H9 (cell line): ENCODE measurements around the gene BORA. TPM values are rescaled to one million over a fixed set of nuclear protein-coding genes. Genes with fewer than 3 reads are reported as not detected.

ENCODE experiments used
- DNase-seq: peaks from one replicate; pipeline ENCODE4 v3.0.0-alpha.2; 2017
- H2AFZ ChIP-seq: one replicate; pipeline ENCODE4 v1.6.1; 2013; ENCODE audit warnings: mild to moderate bottlenecking, low read length, control low read depth, moderate library complexity
- H2AK5ac ChIP-seq: 2 replicates; pipeline ENCODE4 v1.6.1; 2013; ENCODE audit warnings: low read length, control low read depth, mixed read lengths; ENCODE audit not compliant: insufficient read length
- H2BK120ac ChIP-seq: one replicate; pipeline ENCODE4 v1.6.1; 2013; ENCODE audit warnings: low read depth, mild to moderate bottlenecking, low read length, control low read depth, inconsistent platforms; ENCODE audit not compliant: poor library complexity, severe bottlenecking
- H2BK12ac ChIP-seq: 2 replicates; pipeline ENCODE4 v1.6.1; 2013; ENCODE audit warnings: low read length, control low read depth, mixed read lengths, low read depth; ENCODE audit not compliant: insufficient read length
- H2BK15ac ChIP-seq: 2 replicates; pipeline ENCODE4 v1.6.1; 2013; ENCODE audit warnings: low read depth, low read length, control low read depth
- H2BK20ac ChIP-seq: one replicate; pipeline ENCODE4 v1.6.1; 2013; ENCODE audit warnings: low read depth, mild to moderate bottlenecking, low read length, control low read depth, inconsistent platforms; ENCODE audit not compliant: poor library complexity, severe bottlenecking
- H2BK5ac ChIP-seq: 2 replicates; pipeline ENCODE4 v1.6.1; 2013; ENCODE audit warnings: low read length, control low read depth, mixed read lengths; ENCODE audit not compliant: insufficient read length
- H3K14ac ChIP-seq: 2 replicates; pipeline ENCODE4 v1.6.1; 2013; ENCODE audit warnings: low read length, control low read depth; ENCODE audit not compliant: insufficient read depth
- H3K18ac ChIP-seq: 2 replicates; pipeline ENCODE4 v1.6.1; 2013; ENCODE audit warnings: low read depth, mild to moderate bottlenecking, mixed read lengths, low read length, control low read depth; ENCODE audit not compliant: insufficient read length
- H3K23ac ChIP-seq: 2 replicates; pipeline ENCODE4 v1.6.1; 2013; ENCODE audit warnings: low read length, control low read depth, mixed read lengths, low read depth; ENCODE audit not compliant: insufficient read length
- H3K23me2 ChIP-seq: 2 replicates; pipeline ENCODE4 v1.6.1; 2013; ENCODE audit warnings: low read depth, mild to moderate bottlenecking, mixed read lengths, low read length, control low read depth; ENCODE audit not compliant: insufficient read length, poor library complexity, severe bottlenecking
- H3K27ac ChIP-seq: 2 replicates; pipeline ENCODE4 v1.5.1; 2013; ENCODE audit warnings: low read length, control low read depth, mixed read lengths, low read depth; ENCODE audit not compliant: insufficient read length
- H3K27me3 ChIP-seq: 2 replicates; pipeline ENCODE4 v1.6.1; 2013; ENCODE audit warnings: low read length, control low read depth, inconsistent platforms; ENCODE audit not compliant: insufficient read depth
- H3K4ac ChIP-seq: 2 replicates; pipeline ENCODE4 v1.6.1; 2013; ENCODE audit warnings: low read depth, mild to moderate bottlenecking, control low read depth, inconsistent platforms, low read length, moderate library complexity
- H3K4me1 ChIP-seq: 2 replicates; pipeline ENCODE4 v1.6.1; 2013; ENCODE audit warnings: low read length, control low read depth, inconsistent platforms; ENCODE audit not compliant: insufficient read depth
- H3K4me2 ChIP-seq: 2 replicates; pipeline ENCODE4 v1.6.1; 2013; ENCODE audit warnings: low read length, control low read depth, mixed read lengths; ENCODE audit not compliant: insufficient read length, insufficient read depth
- H3K56ac ChIP-seq: 2 replicates; pipeline ENCODE4 v1.6.1; 2013; ENCODE audit warnings: low read depth, mild to moderate bottlenecking, mixed read lengths, low read length, control low read depth; ENCODE audit not compliant: insufficient read length
- H3K79me1 ChIP-seq: 2 replicates; pipeline ENCODE4 v1.6.1; 2013; ENCODE audit warnings: low read depth, mild to moderate bottlenecking, moderate library complexity, low read length, control low read depth, inconsistent platforms; ENCODE audit not compliant: insufficient read depth, poor library complexity, severe bottlenecking
- H3K79me2 ChIP-seq: 2 replicates; pipeline ENCODE4 v1.6.1; 2013; ENCODE audit warnings: low read length, control low read depth, inconsistent platforms; ENCODE audit not compliant: insufficient read depth
- H3K9ac ChIP-seq: 2 replicates; pipeline ENCODE4 v1.6.1; 2013; ENCODE audit warnings: low read length, control low read depth, mixed read lengths; ENCODE audit not compliant: insufficient read length; ENCODE audit errors: extremely low read depth
- H3K9me3 ChIP-seq: one replicate; pipeline ENCODE4 v1.6.1; 2013; ENCODE audit warnings: low read depth, low read length, inconsistent platforms; ENCODE audit not compliant: control insufficient read depth
- H3T11ph ChIP-seq: one replicate; pipeline ENCODE4 v1.6.1; 2013; ENCODE audit warnings: mild to moderate bottlenecking, low read length, control low read depth, inconsistent platforms
- H4K20me1 ChIP-seq: one replicate; pipeline ENCODE4 v1.6.1; 2013; ENCODE audit not compliant: control insufficient read depth, insufficient read length, insufficient read depth
- H4K5ac ChIP-seq: 2 replicates; pipeline ENCODE4 v1.6.1; 2013; ENCODE audit warnings: low read depth, mild to moderate bottlenecking, mixed read lengths, low read length, control low read depth; ENCODE audit not compliant: insufficient read length
- H4K8ac ChIP-seq: replicated peaks from 2 replicates; pipeline ENCODE4 v1.6.1; 2013; ENCODE audit warnings: low read length, control low read depth, mixed read lengths, low read depth; ENCODE audit not compliant: insufficient read length
- H4K91ac ChIP-seq: 2 replicates; pipeline ENCODE4 v1.6.1; 2013; ENCODE audit warnings: low read depth, mild to moderate bottlenecking, moderate library complexity, mixed read lengths, low read length, control low read depth; ENCODE audit not compliant: insufficient read length
- H3K27ac Mint-ChIP-seq, 3 experiments: 2 replicates in 2 of 3; 3 replicates in 1 of 3; pipeline ENCODE4 v1.8.0; 2020 to 2021; ENCODE audit warnings: mixed read lengths in 3 of 3, mild to moderate bottlenecking in 1 of 3, moderate library complexity in 1 of 3
- H3K27me3 Mint-ChIP-seq: 2 replicates; pipeline ENCODE4 v1.8.0; 2021; ENCODE audit warnings: low read depth, mild to moderate bottlenecking, moderate library complexity, mixed read lengths
- H3K36me3 Mint-ChIP-seq, 3 experiments: 2 replicates in 2 of 3; 3 replicates in 1 of 3; pipeline ENCODE4 v1.8.0; 2020 to 2021; ENCODE audit warnings: low read depth in 3 of 3, mixed read lengths in 3 of 3; ENCODE audit not compliant: insufficient read depth in 1 of 3
- H3K4me1 Mint-ChIP-seq, 2 experiments: 2 replicates each; pipeline ENCODE4 v1.8.0; 2020; ENCODE audit warnings: mixed read lengths in 2 of 2
- H3K4me3 Mint-ChIP-seq, 2 experiments: 2 replicates in 1 of 2; 3 replicates in 1 of 2; pipeline ENCODE4 v1.8.0; 2020 to 2021; ENCODE audit warnings: mild to moderate bottlenecking in 2 of 2, mixed read lengths in 2 of 2, moderate library complexity in 1 of 2
- H3K9me3 Mint-ChIP-seq, 2 experiments: 2 replicates in 1 of 2; 3 replicates in 1 of 2; pipeline ENCODE4 v1.8.0; 2020; ENCODE audit warnings: mild to moderate bottlenecking in 2 of 2, mixed read lengths in 2 of 2, moderate library complexity in 1 of 2
- WGBS: extraction: QIAGEN DNeasy Blood & Tissue Kit; methylation state at CpG from one replicate; pipeline ENCODE4 v1.1.7; 2013; ENCODE audit warnings: missing lambda C conversion rate, low lambda C conversion rate, mixed read lengths; ENCODE audit not compliant: insufficient read length; ENCODE audit errors: extremely low coverage; 5-methylcytosine and 5-hydroxymethylcytosine counted together
- total RNA-seq: library from RNA; stranded (reverse); gene quantifications from 2 replicates; pipeline ENCODE4 v1.2.1, GENCODE V29; 2021
- TF ChIP-seq, protein P1 (sequence below): fragments of 200-600 bp; sonication (generic); conservative IDR thresholded peaks from 3 replicates; pipeline ENCODE4 v1.8.0; 2021; ENCODE audit warnings: antibody characterized with exemption, mild to moderate bottlenecking

The BORA gene
- total RNA-seq, 1 experiment from 2014 or later: 16.5 TPM

DNA sequence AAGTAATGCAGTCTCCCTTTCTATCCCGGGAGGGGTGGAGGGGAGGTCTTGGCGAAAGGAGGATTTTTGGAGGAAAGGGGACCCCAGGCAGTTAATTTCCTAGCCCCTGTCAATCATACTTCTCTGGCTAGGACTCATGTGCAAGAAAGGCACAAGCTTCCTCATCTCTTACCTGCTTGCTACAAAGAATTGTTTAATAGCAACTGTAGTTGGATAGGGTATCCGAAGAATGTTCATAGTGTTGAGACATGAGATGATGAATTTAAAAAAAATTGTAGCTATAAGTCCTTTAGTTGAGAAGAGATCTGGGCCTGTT lies 525 bp downstream of the BORA start:
- Histone ChIP-seq H2BK20ac (no peak overlapping the region), H3K79me1 (no peaks in the 10 kb centered on the region), H4K5ac (no peak overlapping the region), H3K14ac (no peak overlapping the region), H3T11ph (no peak overlapping the region), H3K56ac (no peak overlapping the region), H3K9ac (peak overlapping the region; percentile 63), H4K20me1 (no peaks in the 10 kb centered on the region), H3K23ac (no peak overlapping the region), H4K8ac (no peak overlapping the region), H2BK12ac (no peak overlapping the region), H3K4me1 (no peaks in the 10 kb centered on the region), H3K9me3 (no peaks in the 10 kb centered on the region), H2BK120ac (no peak overlapping the region), H2BK5ac (no peak overlapping the region), H3K4ac (no peak overlapping the region), H3K18ac (no peak overlapping the region), H3K27me3 (no peaks in the 10 kb centered on the region), H2BK15ac (no peak overlapping the region), H3K23me2 (peaks cover 10% of the 10 kb centered on the region), H3K27ac (no peak overlapping the region), H3K4me2 (peak overlapping the region; percentile 94), H2AK5ac (no peak overlapping the region), H3K79me2 (peaks cover 13% of the 10 kb centered on the region; the same call in 1 of the 2 replicates), H4K91ac (no peak overlapping the region), H2AFZ (no peak overlapping the region)
- TF ChIP-seq, protein P1, sequence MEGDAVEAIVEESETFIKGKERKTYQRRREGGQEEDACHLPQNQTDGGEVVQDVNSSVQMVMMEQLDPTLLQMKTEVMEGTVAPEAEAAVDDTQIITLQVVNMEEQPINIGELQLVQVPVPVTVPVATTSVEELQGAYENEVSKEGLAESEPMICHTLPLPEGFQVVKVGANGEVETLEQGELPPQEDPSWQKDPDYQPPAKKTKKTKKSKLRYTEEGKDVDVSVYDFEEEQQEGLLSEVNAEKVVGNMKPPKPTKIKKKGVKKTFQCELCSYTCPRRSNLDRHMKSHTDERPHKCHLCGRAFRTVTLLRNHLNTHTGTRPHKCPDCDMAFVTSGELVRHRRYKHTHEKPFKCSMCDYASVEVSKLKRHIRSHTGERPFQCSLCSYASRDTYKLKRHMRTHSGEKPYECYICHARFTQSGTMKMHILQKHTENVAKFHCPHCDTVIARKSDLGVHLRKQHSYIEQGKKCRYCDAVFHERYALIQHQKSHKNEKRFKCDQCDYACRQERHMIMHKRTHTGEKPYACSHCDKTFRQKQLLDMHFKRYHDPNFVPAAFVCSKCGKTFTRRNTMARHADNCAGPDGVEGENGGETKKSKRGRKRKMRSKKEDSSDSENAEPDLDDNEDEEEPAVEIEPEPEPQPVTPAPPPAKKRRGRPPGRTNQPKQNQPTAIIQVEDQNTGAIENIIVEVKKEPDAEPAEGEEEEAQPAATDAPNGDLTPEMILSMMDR: no peak
- WGBS: no CpG with 5 or more reads among the region's 3 CpGs
- DNase-seq: no peak
- no peaks in the 10 kb centered on the region for H3K27me3 Mint-ChIP-seq
- peaks cover 14 to 31% (median 30%) of the 10 kb centered on the region in 3 experiments; a peak in 6 of 7 replicates for H3K36me3 Mint-ChIP-seq
- H3K4me3 Mint-ChIP-seq: peak overlapping the region; percentile 90 to 96
- H3K4me1 Mint-ChIP-seq: peaks cover 9 to 11% of the 10 kb centered on the region in 2 experiments
- peak overlapping the region in 2 of 3 experiments; percentile 57 to 94; a peak in 5 of 7 replicates for H3K27ac Mint-ChIP-seq
- H3K9me3 Mint-ChIP-seq: no peaks in the 10 kb centered on the region
